Posterior vena cava (tissue), 2 donors: ENCODE results near the gene G2E3. TPM values are rescaled to one million over a fixed set of nuclear protein-coding genes. Genes with fewer than 3 reads are reported as not detected.
"Not testable (repeated sequence)": the region's sequence is repeated elsewhere in the genome, so short reads cannot be mapped to it uniquely, and the experiment has no call there.

Experiments
- DNase-seq: peaks from one replicate; pipeline ENCODE4 v3.0.0-alpha.2; 2020; ENCODE audit warnings: low spot score
- intact Hi-C, 2 donors: fragments of 100-400 bp; cut with DNase I; formaldehyde crosslinking; loops; one replicate each; pipeline versions ENCODE4 v1.14.1 to v1.14.2; 2022 to 2023
- total RNA-seq, 2 donors: library from RNA; stranded (reverse); fragmentation: NEBNext Ultra II Directional; extraction: Animal tissue kit (Norgen Biotek cat#: 25700); gene quantifications; one replicate each; pipeline ENCODE4 v1.2.1, GENCODE V29; 2021
- donor health status: DM: yes; HTN: yes; CAD: no.
- donor health status: DM: yes; HTN: yes; CAD: no.

G2E3 gene
- total RNA-seq, 2 donors from 2014 or later: 13.7 to 15.2 TPM

GRCh38 chr14:30632730-30633129 is 73.8 kb downstream of the G2E3 start:
- no peak for DNase-seq
- intact Hi-C loops: no loop called here

GRCh38 chr14:30638926-30639325 is 80.0 kb downstream of the G2E3 start:
- intact Hi-C loops: no loop called here
- DNase-seq: no peak

GRCh38 chr14:30641207-30641606 is 82.2 kb downstream of the G2E3 start:
- DNase-seq: no peak
- intact Hi-C loops: no loop called here

GRCh38 chr14:30644462-30644861 is 85.5 kb downstream of the G2E3 start:
- DNase-seq, intact Hi-C loops: not testable (repeated sequence)

GRCh38 chr14:30645600-30645999 is 86.6 kb downstream of the G2E3 start:
- intact Hi-C loops: no loop called here
- no peak for DNase-seq

- intact Hi-C loops: no loop called here
- no peak for DNase-seq
These were observed 89.5 kb downstream of the G2E3 start for GRCh38 chr14:30648471-30648870.

- intact Hi-C loops: no loop called here
- DNase-seq: no peak
These were observed 93.0 kb downstream of the G2E3 start for GRCh38 chr14:30651937-30652336.

GRCh38 chr14:30655124-30655523 is 96.2 kb downstream of the G2E3 start:
- DNase-seq: no peak
- intact Hi-C loops: no loop called here

- no peak for DNase-seq
- intact Hi-C loops: no loop called here
These were observed 96.7 kb downstream of the G2E3 start for GRCh38 chr14:30655658-30656057.

- no peak for DNase-seq
- intact Hi-C loops: no loop called here
These were observed 97.3 kb downstream of the G2E3 start for GRCh38 chr14:30656190-30656632.

- DNase-seq: no peak
- intact Hi-C loops: no loop called here
These were observed 98.1 kb downstream of the G2E3 start for GRCh38 chr14:30657050-30657449.

- no peak for DNase-seq
- intact Hi-C loops: no loop called here
These were observed 98.7 kb downstream of the G2E3 start for GRCh38 chr14:30657606-30658163.

GRCh38 chr14:30658645-30659044 is 99.7 kb downstream of the G2E3 start:
- intact Hi-C loops: no loop called here
- DNase-seq: no peak

GRCh38 chr14:30669594-30669993 is 110.6 kb downstream of the G2E3 start:
- intact Hi-C loops: no loop called here
- DNase-seq: no peak

Other genes starting within 250 kb of the G2E3 start
- 10 to 100 TPM; 73.8 to 82.9 TPM for gene SCFD1, start 63.2 kb downstream of the G2E3 start, total RNA-seq